ENCODE data around the gene MYH16. TPM values are rescaled to one million over a fixed set of nuclear protein-coding genes. Genes with fewer than 3 reads are reported as not detected.
"Not testable (repeated sequence)": the region's sequence is repeated elsewhere in the genome, so short reads cannot be mapped to it uniquely, and the experiment has no call there.

Gene MYH16
- polyA plus RNA-seq, 5 donors = 0.04 to 0.17 (median 0.07) TPM

DNA sequence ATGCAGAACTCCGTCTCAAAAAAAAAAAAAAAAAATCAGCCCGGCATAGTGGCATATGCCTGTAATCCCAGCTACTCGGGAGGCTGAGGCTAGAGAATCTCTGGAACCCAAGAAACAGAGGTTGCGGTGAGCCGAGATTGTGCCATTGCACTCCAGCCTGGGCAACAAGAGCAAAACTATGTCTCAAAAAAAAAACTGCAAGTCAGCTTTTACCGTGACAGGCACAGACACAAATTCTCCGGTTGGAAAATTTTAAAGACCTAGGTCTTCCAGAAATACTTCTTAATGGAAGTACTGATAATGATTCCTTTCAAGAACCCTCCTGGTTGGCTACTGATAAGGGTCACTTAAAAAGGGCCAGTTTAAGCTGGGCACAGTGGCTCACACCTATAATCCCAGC lies 82.5 kb downstream of the MYH16 start:
- no peak for DNase-seq

DNA sequence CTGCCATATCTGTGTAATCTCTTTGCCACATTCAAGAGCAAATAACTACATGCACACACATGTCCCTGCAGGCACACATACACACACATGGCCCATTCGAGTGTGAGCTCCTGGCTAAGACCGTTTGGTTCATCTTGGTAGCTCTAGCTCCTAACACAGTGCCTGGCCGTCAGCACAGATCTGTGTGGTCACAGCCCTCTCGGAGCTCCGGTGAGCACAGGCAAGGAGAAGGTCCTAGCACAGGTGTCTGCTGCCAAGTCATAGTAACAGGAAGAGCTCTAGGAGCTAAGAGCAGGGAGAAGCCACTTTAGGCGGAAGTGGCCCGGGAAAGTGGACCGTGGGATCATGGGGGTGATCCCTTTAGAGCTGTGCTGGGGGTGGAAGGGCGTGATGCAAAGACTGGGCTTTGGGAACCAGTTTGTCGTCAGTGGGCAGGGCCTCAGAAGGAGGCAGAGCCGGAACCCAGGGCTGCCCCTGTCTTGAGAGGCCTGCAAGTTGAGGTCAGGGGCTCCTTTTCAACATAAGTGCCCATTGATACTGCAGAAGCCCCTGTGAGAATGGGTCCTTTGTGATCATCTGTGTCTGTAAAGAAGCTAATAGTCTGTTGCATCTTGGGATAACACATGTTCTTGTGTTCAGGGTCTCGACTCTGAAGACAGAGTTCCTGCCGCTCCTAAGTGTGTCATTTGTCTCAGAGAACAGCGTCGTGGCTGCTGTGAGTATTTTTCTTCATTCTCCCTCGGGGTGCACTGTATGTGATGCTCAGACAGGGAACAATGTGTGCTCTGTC lies 85.3 kb downstream of the MYH16 start:
- no peak for DNase-seq

DNA sequence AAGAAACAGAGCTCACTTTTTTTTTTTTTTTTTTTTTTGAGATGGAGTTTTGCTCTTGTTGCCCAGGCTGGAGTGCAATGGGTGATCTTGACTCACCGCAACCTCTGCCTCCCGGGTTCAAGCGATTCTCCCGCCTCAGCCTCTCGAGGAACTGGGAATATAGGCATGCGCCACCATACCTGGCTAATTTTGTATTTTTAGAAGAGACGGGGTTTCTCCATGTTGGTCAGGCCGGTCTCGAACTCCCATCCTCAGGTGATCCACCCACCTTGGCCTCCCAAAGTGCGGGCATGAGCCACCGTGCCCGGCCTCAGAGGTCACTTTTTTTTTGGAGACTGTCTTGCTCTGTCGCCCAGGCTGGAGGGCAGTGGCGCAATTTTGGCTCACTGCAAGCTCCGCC lies 85.9 kb downstream of the MYH16 start:
- DNase-seq = not testable (repeated sequence)

DNA sequence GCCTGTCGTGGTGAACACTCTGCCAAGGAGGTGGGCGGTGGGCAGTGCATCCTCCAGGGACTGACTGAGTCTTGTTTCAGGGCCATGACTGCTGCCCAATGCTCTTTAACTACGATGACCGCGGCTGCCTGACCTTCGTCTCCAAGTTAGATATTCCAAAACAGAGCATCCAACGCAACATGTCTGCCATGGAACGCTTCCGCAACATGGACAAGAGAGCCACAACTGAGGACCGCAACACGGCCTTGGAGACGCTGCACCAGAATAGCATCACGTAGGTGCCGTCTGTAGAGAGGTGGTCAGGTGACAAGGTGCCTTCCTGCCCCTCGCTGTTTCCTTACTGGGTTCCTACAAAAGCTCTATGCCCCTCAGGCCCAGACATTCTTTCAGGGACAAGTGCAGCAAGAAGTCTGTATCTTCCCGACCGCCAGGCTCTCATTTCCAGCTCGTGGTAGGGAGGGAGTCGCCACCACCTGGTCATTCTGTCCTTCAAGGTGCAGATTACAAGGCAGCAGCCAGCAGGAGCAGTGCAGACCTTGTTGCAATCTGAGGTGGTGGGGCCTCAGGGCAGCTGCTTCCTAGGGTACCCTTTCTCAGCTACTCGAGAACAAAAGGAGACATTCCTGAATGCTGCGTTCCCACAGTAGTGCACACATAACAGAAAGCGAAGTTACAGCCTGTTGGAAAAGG lies 87.0 kb downstream of the MYH16 start:
- DNase-seq = no peak

Other genes with a start within 250 kb of the MYH16 start
- gene SMURF1, start 128.7 kb upstream of the MYH16 start, polyA plus RNA-seq (ENCODE audit: insufficient read depth in 1 of 5, insufficient read length in 5 of 5, low replicate concordance in 1 of 5) = 10 to 100 TPM; 14.5 to 19.1 (median 16.1) TPM
- under 1 TPM in 3 of 5 donors, not detected in 2; 0.06 to 0.18 (median 0.14) TPM for gene KPNA7, start 64.7 kb upstream of the MYH16 start, polyA plus RNA-seq (ENCODE audit: insufficient read depth in 1 of 5, insufficient read length in 5 of 5, low replicate concordance in 1 of 5)
- gene ARPC1A, start 53.1 kb downstream of the MYH16 start, polyA plus RNA-seq (ENCODE audit: insufficient read depth in 1 of 5, insufficient read length in 5 of 5, low replicate concordance in 1 of 5) = 100 to 1,000 TPM in 3 of 5 donors, 10 to 100 TPM in 2; 89.8 to 108 (median 102) TPM
- 10 to 100 TPM; 37.4 to 63.7 (median 41.3) TPM for gene ARPC1B, start 101.9 kb downstream of the MYH16 start, polyA plus RNA-seq (ENCODE audit: insufficient read depth in 1 of 5, insufficient read length in 5 of 5, low replicate concordance in 1 of 5)
- 100 to 1,000 TPM; 109 to 166 (median 135) TPM for gene PDAP1, start 135.8 kb downstream of the MYH16 start, polyA plus RNA-seq (ENCODE audit: insufficient read depth in 1 of 5, insufficient read length in 5 of 5, low replicate concordance in 1 of 5)
- 100 to 1,000 TPM in 3 of 5 donors, 10 to 100 TPM in 2; 95.0 to 109 (median 101) TPM for gene BUD31, start 136.1 kb downstream of the MYH16 start, polyA plus RNA-seq (ENCODE audit: insufficient read depth in 1 of 5, insufficient read length in 5 of 5, low replicate concordance in 1 of 5)
- 1 to 10 TPM; 4.3 to 8.0 (median 6.2) TPM for gene PTCD1, start 166.0 kb downstream of the MYH16 start, polyA plus RNA-seq (ENCODE audit: insufficient read depth in 1 of 5, insufficient read length in 5 of 5, low replicate concordance in 1 of 5)
- gene CPSF4, start 166.1 kb downstream of the MYH16 start, polyA plus RNA-seq (ENCODE audit: insufficient read depth in 1 of 5, insufficient read length in 5 of 5, low replicate concordance in 1 of 5) = 10 to 100 TPM; 32.2 to 41.6 (median 35.5) TPM
- 100 to 1,000 TPM; 290 to 437 (median 312) TPM for gene ATP5MF, start 193.3 kb downstream of the MYH16 start, polyA plus RNA-seq (ENCODE audit: insufficient read depth in 1 of 5, insufficient read length in 5 of 5, low replicate concordance in 1 of 5)
- gene ZNF789, start 200.1 kb downstream of the MYH16 start, polyA plus RNA-seq (ENCODE audit: insufficient read depth in 1 of 5, insufficient read length in 5 of 5, low replicate concordance in 1 of 5) = 10 to 100 TPM; 40.8 to 56.5 (median 44.9) TPM
- 10 to 100 TPM; 14.6 to 18.4 (median 15.6) TPM for gene ZNF394, start 227.4 kb downstream of the MYH16 start, polyA plus RNA-seq (ENCODE audit: insufficient read depth in 1 of 5, insufficient read length in 5 of 5, low replicate concordance in 1 of 5)
- 10 to 100 TPM; 11.9 to 16.6 (median 15.8) TPM for gene ZKSCAN5, start 231.8 kb downstream of the MYH16 start, polyA plus RNA-seq (ENCODE audit: insufficient read depth in 1 of 5, insufficient read length in 5 of 5, low replicate concordance in 1 of 5)

Data from right lung (tissue), 5 donors.